Spleen (tissue), 7 donors: Measurements from ENCODE around the gene TSFM.

Experiments
- POLR2A ChIP-seq, 3 donors: fragments of 450-650 bp; IDR thresholded peaks; one replicate each; pipeline ENCODE4 v1.5.1; 2017; ENCODE audit warnings: antibody characterized with exemption in 3 of 3, mild to moderate bottlenecking in 1 of 3
- TF ChIP-seq, protein P1 (sequence below), 11 experiments: fragments of 200-600 bp in 7 of 11; fragments of 450-650 bp in 4 of 11; sonication (generic) in 4 of 11; IDR thresholded peaks in 8 of 11; conservative IDR thresholded peaks in 3 of 11; 1 replicate in 7 of 11; 2 replicates in 4 of 11; pipeline versions ENCODE4 v1.4.0 to v1.8.0; 2016 to 2021; ENCODE audit warnings: antibody characterized with exemption in 11 of 11, inconsistent platforms in 4 of 11, mild to moderate bottlenecking in 1 of 11
- donor health status: DM: no; HTN: no; CAD: no; lungs with moderate emphysema.
- donor health status: DM: no; HTN: no; CAD: no.
- donor health status: DM: no; HTN: no; CAD: no.

DNA sequence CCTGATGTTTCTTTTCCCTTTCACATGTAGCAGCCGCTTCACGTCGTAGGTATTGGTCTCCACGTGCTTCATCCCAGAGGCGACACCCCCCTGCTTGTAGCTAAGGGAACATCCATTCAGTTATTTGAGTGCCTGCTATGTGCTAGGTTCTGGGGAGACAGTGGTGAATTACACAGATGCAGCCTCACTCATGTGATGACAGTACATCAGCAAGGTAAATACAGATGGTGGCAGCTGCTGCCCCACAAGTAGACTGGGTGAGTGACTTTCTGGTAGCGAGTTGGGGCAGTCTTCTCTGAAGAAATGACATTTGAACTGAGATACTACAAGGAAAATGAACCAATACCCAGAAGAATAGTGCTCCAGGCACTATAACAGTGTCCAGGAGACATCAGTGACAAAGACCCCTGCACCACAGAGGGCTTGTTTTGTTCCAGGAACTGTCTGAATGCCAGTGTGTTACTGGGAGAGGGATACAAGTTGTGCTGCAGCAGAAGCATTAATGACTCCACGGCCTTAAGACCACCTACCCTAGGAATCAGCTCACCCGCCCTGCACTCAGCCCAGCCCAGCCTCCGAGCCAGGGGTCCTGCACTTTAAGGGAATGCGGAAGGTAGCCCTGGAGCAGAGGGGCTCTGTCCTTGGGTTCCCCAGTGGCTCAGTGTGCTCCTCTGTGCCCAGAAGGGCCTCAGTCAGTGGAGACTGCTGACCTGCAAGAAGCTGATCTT is 28.6 kb downstream of the TSFM start:
- TF ChIP-seq POLR2A (IDR thresholded peaks at IDR 0.05) = no peak
- TF ChIP-seq, protein P1, sequence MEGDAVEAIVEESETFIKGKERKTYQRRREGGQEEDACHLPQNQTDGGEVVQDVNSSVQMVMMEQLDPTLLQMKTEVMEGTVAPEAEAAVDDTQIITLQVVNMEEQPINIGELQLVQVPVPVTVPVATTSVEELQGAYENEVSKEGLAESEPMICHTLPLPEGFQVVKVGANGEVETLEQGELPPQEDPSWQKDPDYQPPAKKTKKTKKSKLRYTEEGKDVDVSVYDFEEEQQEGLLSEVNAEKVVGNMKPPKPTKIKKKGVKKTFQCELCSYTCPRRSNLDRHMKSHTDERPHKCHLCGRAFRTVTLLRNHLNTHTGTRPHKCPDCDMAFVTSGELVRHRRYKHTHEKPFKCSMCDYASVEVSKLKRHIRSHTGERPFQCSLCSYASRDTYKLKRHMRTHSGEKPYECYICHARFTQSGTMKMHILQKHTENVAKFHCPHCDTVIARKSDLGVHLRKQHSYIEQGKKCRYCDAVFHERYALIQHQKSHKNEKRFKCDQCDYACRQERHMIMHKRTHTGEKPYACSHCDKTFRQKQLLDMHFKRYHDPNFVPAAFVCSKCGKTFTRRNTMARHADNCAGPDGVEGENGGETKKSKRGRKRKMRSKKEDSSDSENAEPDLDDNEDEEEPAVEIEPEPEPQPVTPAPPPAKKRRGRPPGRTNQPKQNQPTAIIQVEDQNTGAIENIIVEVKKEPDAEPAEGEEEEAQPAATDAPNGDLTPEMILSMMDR (IDR thresholded peaks at IDR 0.05 in 8 of 11, conservative IDR thresholded peaks at IDR 0.05 in 3 of 11) = no peak
